GM18861 (cell line): ENCODE measurements around the gene ZSWIM3.
"Not testable (repeated sequence)": the region's sequence is repeated elsewhere in the genome, so short reads cannot be mapped to it uniquely, and the experiment has no call there.

Source experiments
- ATAC-seq: cut with Tn5 transposase; IDR thresholded peaks from one replicate; pipeline ENCODE4 v1.9.1; 2021; ENCODE audit not compliant: unreplicated experiment

Gene ZSWIM3

GRCh38 chr20:45888681-45889080 lies 31.3 kb downstream of the ZSWIM3 start:
- ATAC-seq, result no peak

- no peak for ATAC-seq
Observed at GRCh38 chr20:45890077-45890984, 32.9 kb downstream of the ZSWIM3 start.

- peak; percentile 55 for ATAC-seq
Observed at GRCh38 chr20:45890985-45891983, 33.9 kb downstream of the ZSWIM3 start, which contains the start of the genes CTSA and NEURL2. TSS of gene CTSA (plus strand) at chr20:45891335. CDS start at chr20:45891569, 234 bp downstream. TSS of gene NEURL2 (minus strand) at chr20:45891208. CDS start at chr20:45890991, 217 bp downstream.

- no peak for ATAC-seq
Observed at GRCh38 chr20:45892049-45892825, 34.8 kb downstream of the ZSWIM3 start.

- no peak for ATAC-seq
Observed at GRCh38 chr20:45892828-45893500, 35.5 kb downstream of the ZSWIM3 start.

- no peak for ATAC-seq
Observed at GRCh38 chr20:45893831-45894230, 36.4 kb downstream of the ZSWIM3 start.

- ATAC-seq, result no peak
Observed at GRCh38 chr20:45894797-45895196, 37.4 kb downstream of the ZSWIM3 start.

- no peak for ATAC-seq
Observed at GRCh38 chr20:45896641-45897161, 39.3 kb downstream of the ZSWIM3 start.

GRCh38 chr20:45897289-45897688 lies 39.9 kb downstream of the ZSWIM3 start:
- no peak for ATAC-seq

GRCh38 chr20:45897692-45898091 lies 40.3 kb downstream of the ZSWIM3 start:
- ATAC-seq, result no peak

- no peak for ATAC-seq
Observed at GRCh38 chr20:45898285-45898684, 40.9 kb downstream of the ZSWIM3 start.

- no peak for ATAC-seq
Observed at GRCh38 chr20:45899046-45899835, 41.8 kb downstream of the ZSWIM3 start.

- not testable (repeated sequence) for ATAC-seq
Observed at GRCh38 chr20:45901332-45901731, 43.9 kb downstream of the ZSWIM3 start.

GRCh38 chr20:45902199-45902701 lies 44.8 kb downstream of the ZSWIM3 start:
- ATAC-seq, result no peak

GRCh38 chr20:45904583-45905504 lies 47.4 kb downstream of the ZSWIM3 start:
- ATAC-seq, result no peak

GRCh38 chr20:45905505-45906079 lies 48.2 kb downstream of the ZSWIM3 start:
- no peak for ATAC-seq

- no peak for ATAC-seq
Observed at GRCh38 chr20:45907219-45907948, 50.0 kb downstream of the ZSWIM3 start.
